HepG2 (cell line): Measurements from ENCODE around the gene INPP1. TPM values are rescaled to one million over a fixed set of nuclear protein-coding genes. Genes with fewer than 3 reads are reported as not detected.

Source experiments
- ATAD3A ChIP-seq: sonication (generic); formaldehyde crosslinking; IDR thresholded peaks from 2 replicates; pipeline ENCODE4 v1.4.0; 2020; ENCODE audit warnings: missing genetic modification reagents
- BATF2 ChIP-seq: sonication (generic); formaldehyde crosslinking; IDR thresholded peaks from 2 replicates; pipeline ENCODE4 v1.8.0; 2022; ENCODE audit warnings: mild to moderate bottlenecking, missing genetic modification reagents, moderate library complexity
- DNMT1 ChIP-seq: sonication (generic); formaldehyde crosslinking; IDR thresholded peaks from 2 replicates; pipeline ENCODE4 v1.5.1; 2020; ENCODE audit warnings: mild to moderate bottlenecking, missing genetic modification reagents
- GTF3A ChIP-seq: sonication (generic); formaldehyde crosslinking; conservative IDR thresholded peaks from 2 replicates; pipeline ENCODE4 v1.4.0; 2020; ENCODE audit warnings: mild to moderate bottlenecking, missing genetic modification reagents
- HDAC2 ChIP-seq: sonication (generic); formaldehyde crosslinking; IDR thresholded peaks from 2 replicates; pipeline ENCODE4 v1.4.0; 2020; ENCODE audit warnings: missing genetic modification reagents
- HMGA1 ChIP-seq: sonication (generic); formaldehyde crosslinking; conservative IDR thresholded peaks from 2 replicates; pipeline ENCODE4 v1.4.0; 2020; ENCODE audit warnings: missing genetic modification reagents
- HNF4G ChIP-seq, 2 experiments: sonication (generic) in 1 of 2; formaldehyde crosslinking in 1 of 2; IDR thresholded peaks; 2 replicates each; pipeline versions ENCODE4 v1.4.0 to v1.6.1; 2011 to 2020; ENCODE audit warnings: borderline replicate concordance in 2 of 2, low read depth in 2 of 2, mild to moderate bottlenecking in 2 of 2, low read length in 1 of 2, missing genetic modification reagents in 1 of 2, moderate library complexity in 1 of 2
- MEIS1 ChIP-seq: sonication (generic); formaldehyde crosslinking; IDR thresholded peaks from 2 replicates; pipeline ENCODE4 v1.9.0; 2021; ENCODE audit warnings: mild to moderate bottlenecking, missing genetic modification reagents, moderate library complexity, borderline replicate concordance
- NFKB2 ChIP-seq: sonication (generic); formaldehyde crosslinking; IDR thresholded peaks from 2 replicates; pipeline ENCODE4 v1.4.0; 2020; ENCODE audit warnings: missing genetic modification reagents, borderline replicate concordance
- NR2F2 ChIP-seq: IDR thresholded peaks from 2 replicates; pipeline ENCODE4 v1.6.1; 2012; ENCODE audit warnings: low read depth, inconsistent platforms, borderline replicate concordance
- PLRG1 ChIP-seq: fragments of 450-650 bp; conservative IDR thresholded peaks from 2 replicates; pipeline ENCODE4 v1.6.1; 2016
- SALL1 ChIP-seq: sonication (generic); formaldehyde crosslinking; IDR thresholded peaks from 2 replicates; pipeline ENCODE4 v1.8.0; 2022; ENCODE audit warnings: mild to moderate bottlenecking, missing genetic modification reagents
- SOX6 ChIP-seq, 2 experiments: fragments of 450-650 bp in 1 of 2; sonication (generic) in 1 of 2; formaldehyde crosslinking in 1 of 2; IDR thresholded peaks; 2 replicates each; pipeline versions ENCODE4 v1.4.0 to v1.6.1; 2017 to 2020; ENCODE audit warnings: antibody characterized with exemption in 1 of 2, mild to moderate bottlenecking in 1 of 2, missing genetic modification reagents in 1 of 2
- SP5 ChIP-seq: IDR thresholded peaks from 2 replicates; pipeline ENCODE4 v1.6.1; 2016; ENCODE audit warnings: low read depth, borderline replicate concordance
- THAP8 ChIP-seq: sonication (generic); formaldehyde crosslinking; IDR thresholded peaks from 2 replicates; pipeline ENCODE4 v1.5.1; 2020; ENCODE audit warnings: missing genetic modification reagents, mild to moderate bottlenecking, borderline replicate concordance
- ZBTB7A ChIP-seq: sonication (generic); formaldehyde crosslinking; IDR thresholded peaks from 2 replicates; pipeline ENCODE4 v1.8.0; 2022; ENCODE audit warnings: mild to moderate bottlenecking, missing genetic modification reagents
- ZKSCAN8 ChIP-seq: IDR thresholded peaks from 2 replicates; pipeline ENCODE4 v1.6.1; 2016; ENCODE audit warnings: borderline replicate concordance, missing genetic modification reagents, missing compliant biosample characterization
- ZNF253 ChIP-seq: sonication (generic); formaldehyde crosslinking; IDR thresholded peaks from 2 replicates; pipeline ENCODE4 v1.8.0; 2022; ENCODE audit warnings: mild to moderate bottlenecking, missing genetic modification reagents, borderline replicate concordance
- ZNF264 ChIP-seq: sonication (generic); formaldehyde crosslinking; IDR thresholded peaks from 2 replicates; pipeline ENCODE4 v1.4.0; 2020; ENCODE audit warnings: missing genetic modification reagents
- ZNF484 ChIP-seq: sonication (generic); formaldehyde crosslinking; IDR thresholded peaks from 2 replicates; pipeline ENCODE4 v1.5.1; 2020; ENCODE audit warnings: mild to moderate bottlenecking, low read depth, missing genetic modification reagents, borderline replicate concordance
- ZNF547 ChIP-seq: sonication (generic); formaldehyde crosslinking; IDR thresholded peaks from 2 replicates; pipeline ENCODE4 v1.5.1; 2020; ENCODE audit warnings: mild to moderate bottlenecking, missing genetic modification reagents
- ZNF83 ChIP-seq: sonication (generic); formaldehyde crosslinking; IDR thresholded peaks from 2 replicates; pipeline ENCODE4 v1.4.0; 2020; ENCODE audit warnings: missing genetic modification reagents, mild to moderate bottlenecking, borderline replicate concordance
- polyA plus RNA-seq, 8 experiments: library from polyadenylated mRNA; depleted of rRNA in 3 of 8; stranded (reverse) in 7 of 8; unstranded in 1 of 8; fragments of >200 nt; fragmentation: Illumina TruSeq in 4 of 8; extraction: Trizol in 4 of 8; gene quantifications; 2 replicates each; pipeline versions ENCODE4 v1.2.1 to v1.2.3, GENCODE V29; 2011 to 2016; ENCODE audit warnings: low read depth in 4 of 8, missing spikeins in 1 of 8, mixed read lengths in 1 of 8; ENCODE audit not compliant: insufficient read depth in 1 of 8
- total RNA-seq, 5 experiments: library from RNA; depleted of rRNA; stranded (reverse); fragments of >200 nt; fragmentation: Illumina TruSeq; extraction: Trizol; gene quantifications; 2 replicates each; pipeline ENCODE4 v1.2.3, GENCODE V29; 2016; ENCODE audit warnings: low read depth in 1 of 5
- TF ChIP-seq, protein P1 (sequence below): sonication (generic); formaldehyde crosslinking; IDR thresholded peaks from 2 replicates; pipeline ENCODE4 v1.4.0; 2020; ENCODE audit warnings: missing genetic modification reagents
- TF ChIP-seq, protein P2 (sequence below): conservative IDR thresholded peaks from 2 replicates; pipeline ENCODE4 v1.6.1; 2018; ENCODE audit warnings: missing genetic modification reagents

INPP1 gene
- total and polyA plus RNA-seq, 2 of the 13 experiments (the other 11 are each of a cell fraction or from before 2014, with no cell fraction given): 10.0 to 13.3 TPM

DNA sequence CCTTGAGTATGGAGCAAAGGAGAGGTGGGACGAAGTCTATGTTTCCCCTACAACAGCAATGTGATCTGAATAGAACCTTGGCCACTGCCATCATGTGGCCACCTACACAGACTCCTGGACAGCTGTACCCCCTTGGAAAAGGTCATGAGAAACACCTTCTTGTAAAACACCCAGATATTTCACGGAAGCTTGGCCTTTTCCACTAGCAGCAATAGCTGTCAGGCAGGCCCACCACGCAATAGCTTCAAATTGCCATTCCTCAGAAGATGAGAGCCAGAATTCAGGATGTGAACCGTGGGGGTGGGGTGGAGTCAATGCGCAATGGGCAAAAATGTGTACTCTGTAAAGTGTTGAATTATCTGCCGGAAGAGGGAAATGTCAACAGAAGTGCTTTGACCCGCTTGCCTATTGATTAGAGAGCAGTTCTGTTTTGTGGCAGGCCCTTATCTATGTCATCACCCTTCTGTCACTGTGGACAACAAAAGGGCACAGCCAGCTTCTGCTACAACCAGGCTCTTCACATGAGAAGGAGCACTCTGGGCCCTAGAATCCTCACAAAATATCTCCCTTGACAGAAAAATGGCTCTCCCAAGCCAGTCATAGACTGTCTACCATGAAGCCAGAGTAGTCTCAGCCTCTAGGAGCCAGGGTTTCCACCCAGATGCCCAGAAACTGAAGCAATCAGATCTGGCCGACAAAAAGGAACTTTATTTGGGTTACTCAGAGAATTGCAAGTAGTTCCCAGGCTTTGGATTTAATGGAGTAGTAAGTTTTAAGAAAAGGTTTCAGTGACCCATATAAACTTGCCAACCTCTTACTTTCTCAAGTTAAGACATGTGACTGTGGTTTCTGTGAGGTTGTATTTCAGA lies 9.5 kb downstream of the INPP1 start (continued):
- TF ChIP-seq, protein P1, sequence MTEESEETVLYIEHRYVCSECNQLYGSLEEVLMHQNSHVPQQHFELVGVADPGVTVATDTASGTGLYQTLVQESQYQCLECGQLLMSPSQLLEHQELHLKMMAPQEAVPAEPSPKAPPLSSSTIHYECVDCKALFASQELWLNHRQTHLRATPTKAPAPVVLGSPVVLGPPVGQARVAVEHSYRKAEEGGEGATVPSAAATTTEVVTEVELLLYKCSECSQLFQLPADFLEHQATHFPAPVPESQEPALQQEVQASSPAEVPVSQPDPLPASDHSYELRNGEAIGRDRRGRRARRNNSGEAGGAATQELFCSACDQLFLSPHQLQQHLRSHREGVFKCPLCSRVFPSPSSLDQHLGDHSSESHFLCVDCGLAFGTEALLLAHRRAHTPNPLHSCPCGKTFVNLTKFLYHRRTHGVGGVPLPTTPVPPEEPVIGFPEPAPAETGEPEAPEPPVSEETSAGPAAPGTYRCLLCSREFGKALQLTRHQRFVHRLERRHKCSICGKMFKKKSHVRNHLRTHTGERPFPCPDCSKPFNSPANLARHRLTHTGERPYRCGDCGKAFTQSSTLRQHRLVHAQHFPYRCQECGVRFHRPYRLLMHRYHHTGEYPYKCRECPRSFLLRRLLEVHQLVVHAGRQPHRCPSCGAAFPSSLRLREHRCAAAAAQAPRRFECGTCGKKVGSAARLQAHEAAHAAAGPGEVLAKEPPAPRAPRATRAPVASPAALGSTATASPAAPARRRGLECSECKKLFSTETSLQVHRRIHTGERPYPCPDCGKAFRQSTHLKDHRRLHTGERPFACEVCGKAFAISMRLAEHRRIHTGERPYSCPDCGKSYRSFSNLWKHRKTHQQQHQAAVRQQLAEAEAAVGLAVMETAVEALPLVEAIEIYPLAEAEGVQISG: peak; percentile 88
- TF ChIP-seq SP5 (peak; percentile 96), HMGA1 (no peak), HNF4G (IDR thresholded peaks at IDR 0.05; ENCODE audit: borderline replicate concordance, low read depth, low read length) (peak; percentile 87), HNF4G (CRISPR knock-in tag; IDR thresholded peaks at IDR 0.05; ENCODE audit: borderline replicate concordance, low read depth) (peak; percentile 65; the same call in 1 of the 2 replicates), ZNF547 (CRISPR knock-in tag) (no peak), NFKB2 (CRISPR knock-in tag) (no peak), ZNF83 (CRISPR knock-in tag) (peak; percentile 28; the same call in 1 of the 2 replicates), ZNF484 (no peak), ZKSCAN8 (CRISPR knock-in tag) (peak; percentile 90), BATF2 (CRISPR knock-in tag) (no peak), SOX6 (IDR thresholded peaks at IDR 0.05) (no peak), SOX6 (CRISPR knock-in tag; IDR thresholded peaks at IDR 0.05) (peak; percentile 100), ZNF253 (CRISPR knock-in tag) (peak; percentile 73; the same call in 1 of the 2 replicates), ZBTB7A (CRISPR knock-in tag) (peak; percentile 63; the same call in 1 of the 2 replicates), NR2F2 (peak; percentile 99), ZNF264 (CRISPR knock-in tag) (peak; percentile 80; the same call in 1 of the 2 replicates), HDAC2 (CRISPR knock-in tag) (peak; percentile 98), SALL1 (CRISPR knock-in tag) (peak; percentile 100), DNMT1 (CRISPR knock-in tag) (0 out of 2 replicates have a peak, but pooled peaks have one; percentile 20), GTF3A (CRISPR knock-in tag) (0 out of 2 replicates have a peak, but pooled peaks have one; percentile 48), THAP8 (CRISPR knock-in tag) (no peak), PLRG1 (no peak), MEIS1 (peak; percentile 99), ATAD3A (no peak)
- TF ChIP-seq, protein P2, sequence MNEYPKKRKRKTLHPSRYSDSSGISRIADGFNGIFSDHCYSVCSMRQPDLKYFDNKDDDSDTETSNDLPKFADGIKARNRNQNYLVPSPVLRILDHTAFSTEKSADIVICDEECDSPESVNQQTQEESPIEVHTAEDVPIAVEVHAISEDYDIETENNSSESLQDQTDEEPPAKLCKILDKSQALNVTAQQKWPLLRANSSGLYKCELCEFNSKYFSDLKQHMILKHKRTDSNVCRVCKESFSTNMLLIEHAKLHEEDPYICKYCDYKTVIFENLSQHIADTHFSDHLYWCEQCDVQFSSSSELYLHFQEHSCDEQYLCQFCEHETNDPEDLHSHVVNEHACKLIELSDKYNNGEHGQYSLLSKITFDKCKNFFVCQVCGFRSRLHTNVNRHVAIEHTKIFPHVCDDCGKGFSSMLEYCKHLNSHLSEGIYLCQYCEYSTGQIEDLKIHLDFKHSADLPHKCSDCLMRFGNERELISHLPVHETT (CRISPR knock-in tag): peak; percentile 87
